IMR-90 (cell line): ENCODE results near the gene BAZ2B. TPM values are rescaled to one million over a fixed set of nuclear protein-coding genes. Genes with fewer than 3 reads are reported as not detected.

Experiments used
- ATAC-seq: fragments of 200-7000 bp; cut with Tn5 transposase; 2 replicates; pipeline ENCODE4 v1.9.1; 2020; ENCODE audit warnings: low read depth, mild to moderate bottlenecking, moderate library complexity
- BruUV-seq: library from RNA; stranded (reverse); fragments of 400-500 nt; replicated peaks from 2 replicates; lab custom pipeline; 2021; lab: Mats Ljungman, UMichigan
- CTCF ChIA-PET: fragments of 300-600 bp; formaldehyde crosslinking; extraction: SDS; loops from one replicate; lab custom pipeline; 2021; ENCODE audit warnings: antibody characterized with exemption; lab: Yijun Ruan, JAX
- POLR2A ChIA-PET: fragments of 300-600 bp; sonication (Branson Sonifier 250); formaldehyde crosslinking; loops from one replicate; lab custom pipeline; 2022; ENCODE audit warnings: antibody characterized with exemption; ENCODE audit not compliant: unreplicated experiment; lab: Charles Lee
- DNase-seq: peaks from one replicate; pipeline ENCODE4 v3.0.0; 2013
- H2AFZ ChIP-seq: replicated peaks from 2 replicates; pipeline ENCODE3; 2013; ENCODE audit warnings: low read length, mild to moderate bottlenecking; ENCODE audit not compliant: poor library complexity
- H2AK5ac ChIP-seq: 2 replicates; pipeline ENCODE4 v1.6.1; 2013; ENCODE audit warnings: low read depth, low read length, inconsistent platforms
- H2AK9ac ChIP-seq: replicated peaks from 2 replicates; pipeline ENCODE3; 2013; ENCODE audit warnings: mild to moderate bottlenecking, low read depth, low read length, moderate library complexity; ENCODE audit not compliant: poor library complexity
- H2BK120ac ChIP-seq: 2 replicates; pipeline ENCODE4 v1.6.1; 2013; ENCODE audit warnings: low read depth, low read length, inconsistent platforms
- H2BK15ac ChIP-seq: 3 replicates; pipeline ENCODE4 v1.6.1; 2013; ENCODE audit warnings: low read depth, low read length, inconsistent platforms
- H2BK20ac ChIP-seq: 2 replicates; pipeline ENCODE4 v1.6.1; 2013; ENCODE audit warnings: low read depth, mild to moderate bottlenecking, inconsistent platforms, low read length, moderate library complexity
- H2BK5ac ChIP-seq: 2 replicates; pipeline ENCODE4 v1.6.1; 2013; ENCODE audit warnings: mild to moderate bottlenecking, low read depth, low read length, inconsistent platforms; ENCODE audit not compliant: poor library complexity, severe bottlenecking
- H3K14ac ChIP-seq: replicated peaks from 2 replicates; pipeline ENCODE4 v1.6.1; 2013; ENCODE audit warnings: low read depth, low read length, inconsistent platforms
- H3K18ac ChIP-seq: 2 replicates; pipeline ENCODE4 v1.6.1; 2013; ENCODE audit warnings: low read depth, low read length, control low read depth
- H3K23ac ChIP-seq: 2 replicates; pipeline ENCODE4 v1.6.1; 2013; ENCODE audit warnings: low read depth, low read length, inconsistent platforms
- H3K27ac ChIP-seq: 2 replicates; pipeline ENCODE4 v1.5.1; 2013; ENCODE audit warnings: mild to moderate bottlenecking, control low read depth, low read length; ENCODE audit not compliant: insufficient read depth
- H3K27me3 ChIP-seq: 2 replicates; pipeline ENCODE4 v1.6.1; 2013; ENCODE audit warnings: low read length; ENCODE audit not compliant: control insufficient read depth, insufficient read depth
- H3K36me3 ChIP-seq: 2 replicates; pipeline ENCODE4 v1.6.1; 2013; ENCODE audit warnings: low read length, mixed read lengths; ENCODE audit not compliant: control insufficient read depth, insufficient read depth
- H3K4ac ChIP-seq: 2 replicates; pipeline ENCODE4 v1.6.1; 2013; ENCODE audit warnings: low read depth, low read length, inconsistent platforms
- H3K4me1 ChIP-seq: 2 replicates; pipeline ENCODE4 v1.6.1; 2013; ENCODE audit warnings: low read length, mixed read lengths; ENCODE audit not compliant: control insufficient read depth, insufficient read depth
- H3K4me2 ChIP-seq: 2 replicates; pipeline ENCODE4 v1.6.1; 2013; ENCODE audit warnings: low read depth, mild to moderate bottlenecking, control low read depth, low read length, moderate library complexity
- H3K4me3 ChIP-seq: 2 replicates; pipeline ENCODE4 v1.5.1; 2013; ENCODE audit warnings: low read depth, mild to moderate bottlenecking, control low read depth, low read length, moderate library complexity; ENCODE audit not compliant: insufficient read depth
- H3K56ac ChIP-seq: 2 replicates; pipeline ENCODE4 v1.6.1; 2013; ENCODE audit warnings: low read length, inconsistent platforms; ENCODE audit not compliant: insufficient read depth; ENCODE audit errors: extremely low read depth
- H3K79me1 ChIP-seq, 2 experiments: 2 replicates each; pipeline ENCODE4 v1.6.1; 2013; ENCODE audit warnings: low read length in 2 of 2, inconsistent platforms in 1 of 2, low read depth in 1 of 2
- H3K9ac ChIP-seq: 2 replicates; pipeline ENCODE4 v1.6.1; 2013; ENCODE audit warnings: low read depth, low read length, control low read depth
- H3K9me1 ChIP-seq: 2 replicates; pipeline ENCODE4 v1.6.1; 2013; ENCODE audit warnings: low read length, inconsistent platforms; ENCODE audit not compliant: insufficient read depth
- H3K9me3 ChIP-seq: 2 replicates; pipeline ENCODE4 v1.6.1; 2013; ENCODE audit warnings: low read length; ENCODE audit not compliant: control insufficient read depth, insufficient read depth
- H4K20me1 ChIP-seq: 2 replicates; pipeline ENCODE4 v1.6.1; 2013; ENCODE audit warnings: low read length, inconsistent platforms; ENCODE audit not compliant: insufficient read depth
- H4K5ac ChIP-seq: 2 replicates; pipeline ENCODE4 v1.6.1; 2013; ENCODE audit warnings: mild to moderate bottlenecking, low read depth, low read length, control low read depth
- H4K8ac ChIP-seq, 2 experiments: 2 replicates each; pipeline ENCODE4 v1.6.1; 2013; ENCODE audit warnings: low read depth in 2 of 2, low read length in 2 of 2, control low read depth in 1 of 2, inconsistent platforms in 1 of 2
- H4K91ac ChIP-seq: 2 replicates; pipeline ENCODE4 v1.6.1; 2013; ENCODE audit warnings: low read depth, low read length, inconsistent platforms; ENCODE audit not compliant: insufficient read depth
- FOS ChIP-seq: fragments of 150-350 bp; IDR thresholded peaks from 2 replicates; pipeline ENCODE4 v1.6.1; 2016; ENCODE audit warnings: low read depth, low read length
- MAFK ChIP-seq: IDR thresholded peaks from 2 replicates; pipeline ENCODE4 v1.6.1; 2012; ENCODE audit warnings: low read depth, low read length, improper control_type of control experiment
- MAZ ChIP-seq: IDR thresholded peaks from 2 replicates; pipeline ENCODE4 v1.6.1; 2012; ENCODE audit warnings: low read depth, mild to moderate bottlenecking, low read length, improper control_type of control experiment, moderate library complexity, borderline replicate concordance
- SMC3 ChIP-seq: fragments of 150-350 bp; IDR thresholded peaks from 2 replicates; pipeline ENCODE4 v1.6.1; 2016; ENCODE audit warnings: low read depth, mild to moderate bottlenecking, antibody characterized with exemption, low read length, moderate library complexity
- WGBS, 2 experiments: methylation state at CpG; one replicate each; pipeline versions ENCODE4 v1.1.5 to v1.1.7; 2013; ENCODE audit warnings: missing lambda C conversion rate in 2 of 2; ENCODE audit not compliant: insufficient read length in 1 of 2; ENCODE audit errors: extremely low coverage in 2 of 2; 5-methylcytosine and 5-hydroxymethylcytosine counted together
- dilution Hi-C: fragments of 300-500 bp; cut with HindIII; formaldehyde crosslinking; loops from one replicate; pipeline ENCODE4 v1.14.3; 2018; ENCODE audit warnings: low sequenced_read_pairs; ENCODE audit not compliant: unreplicated experiment
- in situ Hi-C: fragments of 300-500 bp; cut with MboI; formaldehyde crosslinking; loops from 3 replicates; pipeline ENCODE4 v1.14.3; 2019; ENCODE audit warnings: low sequenced_read_pairs, inconsistent platforms, mixed read lengths
- intact Hi-C: fragments of 100-400 bp; cut with micrococcal nuclease; formaldehyde crosslinking; loops from 2 replicates; pipeline ENCODE4 v1.10.0; 2022
- polyA plus RNA-seq, 3 experiments: library from polyadenylated mRNA; depleted of rRNA; stranded (reverse); fragments of >200 nt; gene quantifications; 2 replicates each; pipeline ENCODE4 v1.2.3, GENCODE V29; 2012; ENCODE audit warnings: low replicate concordance in 1 of 3
- total RNA-seq: library from RNA; depleted of rRNA; stranded (reverse); fragments of >200 nt; gene quantifications from 2 replicates; pipeline ENCODE4 v1.2.3, GENCODE V29; 2012
- TF ChIP-seq, protein P1 (sequence below): conservative IDR thresholded peaks from 2 replicates; pipeline ENCODE4 v1.5.1; 2012; ENCODE audit warnings: mild to moderate bottlenecking, low read depth, low read length, improper control_type of control experiment

Gene BAZ2B
- total and polyA plus RNA-seq, 2 of the 4 experiments (the other 2 are of a cell fraction) = 8.9 to 42.1 TPM

DNA sequence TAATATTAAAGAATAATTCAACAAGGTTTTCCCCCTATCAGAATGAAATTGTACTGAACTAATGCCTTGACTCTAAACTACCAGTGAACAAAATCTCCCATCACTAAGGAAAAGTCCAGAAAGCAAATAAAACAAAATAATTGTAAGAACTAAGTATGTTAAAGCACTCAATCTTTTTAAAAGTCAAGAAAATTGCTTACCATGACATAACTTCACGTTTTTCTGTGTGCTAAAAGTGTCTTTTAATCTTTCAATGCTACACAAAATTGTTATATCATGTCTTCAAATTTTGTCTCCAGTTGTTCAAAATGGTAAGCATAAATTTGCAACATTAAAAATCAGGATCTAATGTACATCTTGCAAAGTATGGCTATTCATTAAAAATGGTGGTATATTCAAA is 156.1 kb downstream of the BAZ2B start:
- H2AFZ ChIP-seq = no peak overlapping the region
- dilution Hi-C loops (no loop called here), in situ Hi-C loops (no loop called here), intact Hi-C loops (no loop called here)
- DNase-seq (no peak), ATAC-seq (no peak)
- no peak overlapping the region for H2BK5ac ChIP-seq
- H3K9me1 ChIP-seq = no peaks in the 10 kb centered on the region
- ChIA-PET POLR2A (no interaction called here), CTCF (no interaction called here)
- H3K9me3 ChIP-seq = no peaks in the 10 kb centered on the region
- peaks cover 3 to 6% of the 10 kb centered on the region in 2 experiments; a peak in 2 of 4 replicates for H3K79me1 ChIP-seq
- TF ChIP-seq MAZ (no peak), MAFK (no peak), FOS (no peak), SMC3 (no peak)
- TF ChIP-seq, protein P1, sequence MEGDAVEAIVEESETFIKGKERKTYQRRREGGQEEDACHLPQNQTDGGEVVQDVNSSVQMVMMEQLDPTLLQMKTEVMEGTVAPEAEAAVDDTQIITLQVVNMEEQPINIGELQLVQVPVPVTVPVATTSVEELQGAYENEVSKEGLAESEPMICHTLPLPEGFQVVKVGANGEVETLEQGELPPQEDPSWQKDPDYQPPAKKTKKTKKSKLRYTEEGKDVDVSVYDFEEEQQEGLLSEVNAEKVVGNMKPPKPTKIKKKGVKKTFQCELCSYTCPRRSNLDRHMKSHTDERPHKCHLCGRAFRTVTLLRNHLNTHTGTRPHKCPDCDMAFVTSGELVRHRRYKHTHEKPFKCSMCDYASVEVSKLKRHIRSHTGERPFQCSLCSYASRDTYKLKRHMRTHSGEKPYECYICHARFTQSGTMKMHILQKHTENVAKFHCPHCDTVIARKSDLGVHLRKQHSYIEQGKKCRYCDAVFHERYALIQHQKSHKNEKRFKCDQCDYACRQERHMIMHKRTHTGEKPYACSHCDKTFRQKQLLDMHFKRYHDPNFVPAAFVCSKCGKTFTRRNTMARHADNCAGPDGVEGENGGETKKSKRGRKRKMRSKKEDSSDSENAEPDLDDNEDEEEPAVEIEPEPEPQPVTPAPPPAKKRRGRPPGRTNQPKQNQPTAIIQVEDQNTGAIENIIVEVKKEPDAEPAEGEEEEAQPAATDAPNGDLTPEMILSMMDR = no peak
- H3K14ac ChIP-seq = no peak overlapping the region
- H3K23ac ChIP-seq = no peak overlapping the region
- no peaks in the 10 kb centered on the region; the same call in 1 of the 2 replicates for H3K36me3 ChIP-seq
- no peak overlapping the region for H2BK20ac ChIP-seq
- H4K20me1 ChIP-seq = no peaks in the 10 kb centered on the region; the same call in 1 of the 2 replicates
- H3K27me3 ChIP-seq = no peaks in the 10 kb centered on the region
- H4K8ac ChIP-seq = no peak overlapping the region
- peaks cover 2% of the 10 kb centered on the region for H3K4me1 ChIP-seq
- H3K56ac ChIP-seq = no peak overlapping the region
- no CpG with 5 or more reads among the region's 1 CpG for WGBS, 2 experiments
- no peak overlapping the region for H3K9ac ChIP-seq
- H3K4ac ChIP-seq = no peak overlapping the region
- H2BK120ac ChIP-seq = no peak overlapping the region
- H3K4me2 ChIP-seq = no peak overlapping the region
- H4K5ac ChIP-seq = no peak overlapping the region
- BruUV-seq = no TSS peak
- no peak overlapping the region for H3K4me3 ChIP-seq
- no peak overlapping the region for H3K27ac ChIP-seq
- H2AK5ac ChIP-seq = no peak overlapping the region
- no peak overlapping the region for H2BK15ac ChIP-seq
- H2AK9ac ChIP-seq = no peak overlapping the region
- H4K91ac ChIP-seq = no peak overlapping the region
- H3K18ac ChIP-seq = no peak overlapping the region
